ENCODE measurements around the gene ZNF628.

ZNF628 gene

DNA sequence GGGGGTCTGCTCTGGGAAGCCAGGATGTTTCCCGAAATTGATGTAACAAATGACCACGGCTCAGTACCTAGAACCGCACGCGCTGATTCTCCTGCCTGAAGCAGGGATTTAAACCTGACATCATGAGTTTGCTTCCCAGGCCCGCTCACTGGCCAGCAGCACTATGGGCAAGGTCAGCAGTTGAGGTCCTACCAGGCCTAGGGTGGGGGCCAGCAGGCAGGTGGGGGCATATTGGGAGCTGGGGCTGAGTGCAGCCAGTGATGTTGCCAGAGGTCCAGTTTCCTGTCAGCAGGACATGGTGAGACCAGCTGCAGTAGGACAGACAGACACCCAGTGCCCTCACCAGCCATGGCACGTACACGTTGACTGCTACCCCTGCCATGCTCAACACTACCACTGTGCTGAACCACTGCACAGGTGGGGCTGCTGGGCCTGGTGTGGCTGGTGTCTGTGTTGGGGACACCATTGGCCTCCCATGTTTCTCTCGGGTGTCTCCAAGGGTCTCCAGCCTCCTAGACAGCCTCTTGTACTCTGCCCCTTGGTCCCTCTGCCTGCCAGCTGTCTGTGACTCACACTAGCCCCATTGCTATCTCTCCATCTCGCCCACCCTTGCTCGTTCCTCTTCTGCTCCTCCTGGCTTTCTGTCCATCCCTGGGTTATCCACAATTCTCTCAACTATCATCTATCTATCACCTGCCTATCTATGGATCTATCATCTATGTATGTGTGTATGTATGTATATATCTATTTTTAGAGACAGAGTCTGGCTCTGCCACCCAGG is 10.8 kb upstream of the ZNF628 start:
- in situ Hi-C loops (cut with MboI; ENCODE audit: low sequenced_read_pairs, unreplicated experiment): no loop called here
- DNase-seq (ENCODE audit: low spot score): no peak
- TF ChIP-seq, protein P1, sequence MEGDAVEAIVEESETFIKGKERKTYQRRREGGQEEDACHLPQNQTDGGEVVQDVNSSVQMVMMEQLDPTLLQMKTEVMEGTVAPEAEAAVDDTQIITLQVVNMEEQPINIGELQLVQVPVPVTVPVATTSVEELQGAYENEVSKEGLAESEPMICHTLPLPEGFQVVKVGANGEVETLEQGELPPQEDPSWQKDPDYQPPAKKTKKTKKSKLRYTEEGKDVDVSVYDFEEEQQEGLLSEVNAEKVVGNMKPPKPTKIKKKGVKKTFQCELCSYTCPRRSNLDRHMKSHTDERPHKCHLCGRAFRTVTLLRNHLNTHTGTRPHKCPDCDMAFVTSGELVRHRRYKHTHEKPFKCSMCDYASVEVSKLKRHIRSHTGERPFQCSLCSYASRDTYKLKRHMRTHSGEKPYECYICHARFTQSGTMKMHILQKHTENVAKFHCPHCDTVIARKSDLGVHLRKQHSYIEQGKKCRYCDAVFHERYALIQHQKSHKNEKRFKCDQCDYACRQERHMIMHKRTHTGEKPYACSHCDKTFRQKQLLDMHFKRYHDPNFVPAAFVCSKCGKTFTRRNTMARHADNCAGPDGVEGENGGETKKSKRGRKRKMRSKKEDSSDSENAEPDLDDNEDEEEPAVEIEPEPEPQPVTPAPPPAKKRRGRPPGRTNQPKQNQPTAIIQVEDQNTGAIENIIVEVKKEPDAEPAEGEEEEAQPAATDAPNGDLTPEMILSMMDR (IDR thresholded peaks at IDR 0.05; ENCODE audit: borderline replicate concordance, control extremely low read depth, extremely low read depth, insufficient read depth, missing control alignments): no peak

DNA sequence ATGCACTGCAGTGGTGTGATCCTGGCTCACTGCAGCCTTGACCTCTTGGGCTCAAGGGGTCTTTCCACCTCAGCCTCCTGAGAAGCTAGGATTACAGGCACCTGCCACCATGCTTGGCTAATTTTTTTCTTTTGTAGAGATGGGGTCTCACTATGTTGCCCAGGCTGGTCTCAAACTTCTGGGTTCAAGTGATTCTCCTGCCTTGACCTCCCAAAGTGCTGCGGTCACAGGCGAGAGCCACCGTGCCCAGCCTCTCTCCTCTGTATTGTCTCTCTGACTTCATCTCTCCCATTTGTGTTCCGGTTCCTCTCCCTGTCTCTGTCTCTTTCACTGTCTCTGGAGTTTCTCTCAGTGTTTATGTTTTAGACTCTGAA is 10.2 kb upstream of the ZNF628 start:
- TF ChIP-seq, protein P1 (IDR thresholded peaks at IDR 0.05; ENCODE audit: borderline replicate concordance, control extremely low read depth, extremely low read depth, insufficient read depth, missing control alignments): no peak
- no peak for DNase-seq (ENCODE audit: low spot score)
- in situ Hi-C loops (cut with MboI; ENCODE audit: low sequenced_read_pairs, unreplicated experiment): no loop called here

DNA sequence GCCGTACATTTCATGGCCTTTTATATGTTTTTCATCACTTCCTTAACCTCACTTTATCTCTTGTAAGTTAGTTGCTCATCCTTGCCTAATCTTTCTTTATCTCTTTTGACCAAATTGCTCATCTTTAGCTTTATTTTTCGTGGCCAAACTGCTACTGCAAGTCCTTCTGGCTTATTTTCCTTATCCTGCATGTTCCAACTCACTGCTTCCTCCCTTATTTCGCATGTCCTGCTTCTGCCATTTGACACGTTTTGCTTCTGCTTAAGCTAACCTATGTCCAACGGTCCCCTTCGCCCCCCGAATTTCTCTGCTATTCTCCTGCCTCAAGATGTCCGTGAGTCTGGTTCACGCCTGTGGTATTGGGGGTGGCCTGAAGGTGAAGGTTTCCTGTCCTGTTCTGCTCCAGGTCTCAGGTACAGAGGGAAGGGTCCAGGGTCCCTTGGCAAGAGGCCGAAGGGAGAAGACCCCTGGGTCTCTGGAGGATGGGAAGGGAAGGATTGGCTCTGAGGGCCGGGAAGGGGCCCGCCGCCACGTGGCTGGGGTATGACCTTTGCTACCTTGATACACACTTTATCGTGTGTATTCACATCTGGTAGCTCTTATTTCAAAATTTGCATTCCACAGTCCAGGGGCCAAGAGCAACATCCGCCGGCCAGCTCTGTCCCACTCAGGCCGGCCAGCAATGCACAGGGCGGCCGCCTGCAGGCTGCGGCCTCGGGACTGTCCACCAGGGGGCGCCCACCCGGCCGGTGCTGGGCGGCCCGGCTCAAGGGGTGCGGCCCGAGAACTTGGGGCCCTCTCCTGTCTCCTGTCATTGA is 9.0 kb upstream of the ZNF628 start:
- in situ Hi-C loops (cut with MboI; ENCODE audit: low sequenced_read_pairs, unreplicated experiment): no loop called here
- peak; percentile 89 for DNase-seq (ENCODE audit: low spot score)

DNA sequence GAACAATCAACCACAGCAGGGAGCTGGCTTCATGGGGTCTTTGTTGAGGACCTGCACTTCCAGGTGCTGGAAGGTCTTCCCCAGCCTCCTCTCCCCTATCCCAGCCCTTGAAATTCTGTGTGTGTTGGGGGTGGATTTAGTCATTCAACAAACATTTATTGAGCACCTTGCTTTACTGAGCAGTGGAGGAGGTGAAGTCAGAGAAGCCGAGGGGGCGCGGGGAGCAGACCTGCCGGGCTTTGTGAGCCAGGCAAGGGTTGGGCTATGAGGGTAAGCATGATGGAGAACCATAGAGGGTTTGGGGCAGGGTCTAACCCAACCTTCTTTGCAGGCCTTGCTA is 8.4 kb upstream of the ZNF628 start:
- DNase-seq (ENCODE audit: low spot score): no peak
- in situ Hi-C loops (cut with MboI; ENCODE audit: low sequenced_read_pairs, unreplicated experiment): no loop called here
- TF ChIP-seq, protein P1 (IDR thresholded peaks at IDR 0.05; ENCODE audit: borderline replicate concordance, control extremely low read depth, extremely low read depth, insufficient read depth, missing control alignments): no peak

More for the DNA sequence above, 9.0 kb upstream of the ZNF628 start:
- TF ChIP-seq, protein P1 (IDR thresholded peaks at IDR 0.05; ENCODE audit: borderline replicate concordance, control extremely low read depth, extremely low read depth, insufficient read depth, missing control alignments): peak; percentile 96

DNA sequence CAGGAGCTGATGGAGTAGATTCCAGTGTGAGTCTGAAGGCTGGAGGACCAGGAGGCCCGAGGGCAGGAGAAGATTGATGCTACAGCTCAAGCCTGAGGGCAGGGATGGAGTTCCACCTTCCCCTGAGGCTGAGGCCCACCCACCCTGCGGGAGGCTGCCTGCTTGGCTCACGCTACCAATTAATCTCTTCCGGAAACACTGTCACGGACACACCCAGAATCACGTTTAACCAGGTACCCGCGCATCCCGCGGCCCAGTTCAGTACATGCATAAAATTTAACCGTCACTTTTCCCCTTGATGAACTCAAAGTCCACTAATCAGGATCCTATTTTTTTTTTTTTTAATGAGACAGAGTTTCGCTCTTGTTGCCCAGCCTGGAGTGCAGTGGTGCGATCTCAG is 5.2 kb upstream of the ZNF628 start:
- in situ Hi-C loops (cut with MboI; ENCODE audit: low sequenced_read_pairs, unreplicated experiment): no loop called here
- TF ChIP-seq, protein P1 (IDR thresholded peaks at IDR 0.05; ENCODE audit: borderline replicate concordance, control extremely low read depth, extremely low read depth, insufficient read depth, missing control alignments): no peak
- no peak for DNase-seq (ENCODE audit: low spot score)

DNA sequence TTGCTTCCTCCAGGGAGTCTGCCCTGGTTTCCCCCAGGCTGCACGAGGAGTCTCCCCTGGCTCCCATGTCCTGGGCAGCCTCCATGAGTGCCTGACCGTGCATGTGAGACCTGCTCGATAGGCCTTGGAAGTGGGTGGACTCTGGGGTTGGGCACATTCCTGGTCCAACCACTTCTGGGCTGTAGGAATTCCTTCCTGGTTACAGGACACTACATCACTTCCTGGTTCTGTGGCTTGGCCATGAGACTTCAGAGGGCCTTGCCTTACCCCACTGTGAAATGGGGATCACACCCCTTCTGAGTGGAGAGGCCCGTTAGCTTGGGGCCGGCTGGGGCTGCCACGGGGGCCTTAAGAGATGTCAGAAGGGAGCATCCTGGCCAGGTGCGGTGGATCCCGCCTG is 4.0 kb upstream of the ZNF628 start:
- DNase-seq (ENCODE audit: low spot score): no peak
- TF ChIP-seq, protein P1 (IDR thresholded peaks at IDR 0.05; ENCODE audit: borderline replicate concordance, control extremely low read depth, extremely low read depth, insufficient read depth, missing control alignments): no peak
- in situ Hi-C loops (cut with MboI; ENCODE audit: low sequenced_read_pairs, unreplicated experiment): no loop called here

Measured in GM13976 (cell line).